PC-3 (cell line): ENCODE measurements around the gene TMEFF1. TPM values are rescaled to one million over a fixed set of nuclear protein-coding genes. Genes with fewer than 3 reads are reported as not detected.

Experiments used
- ATAC-seq: fragments of 200-7000 bp; cut with Tn5 transposase; 2 replicates; pipeline ENCODE4 v1.9.1; 2020; ENCODE audit warnings: mild to moderate bottlenecking, moderate library complexity
- BruUV-seq: library from RNA; stranded (reverse); fragments of 400-500 nt; replicated peaks from 2 replicates; lab custom pipeline; 2021; lab: Mats Ljungman, UMichigan
- CTCF ChIA-PET: fragments of 300-600 bp; sonication (Branson Sonifier 250); formaldehyde crosslinking; loops from one replicate; lab custom pipeline; 2022; ENCODE audit warnings: antibody characterized with exemption; lab: Charles Lee
- POLR2A ChIA-PET: fragments of 300-600 bp; sonication (Branson Sonifier 250); formaldehyde crosslinking; loops from one replicate; lab custom pipeline; 2022; ENCODE audit warnings: antibody characterized with exemption; ENCODE audit not compliant: unreplicated experiment; lab: Charles Lee
- DNase-seq: peaks from one replicate; pipeline ENCODE4 v3.0.0-alpha.2; 2015
- H2AFZ ChIP-seq: fragments of 300-600 bp; sonication (generic); 2 replicates; pipeline ENCODE4 v1.6.0; 2016; ENCODE audit warnings: antibody characterized with exemption, low read length
- H3F3A ChIP-seq: fragments of 300-600 bp; sonication (generic); one replicate; pipeline ENCODE4 v1.6.0; 2017; ENCODE audit warnings: antibody characterized with exemption, low read length, control low read depth, mild to moderate bottlenecking; ENCODE audit not compliant: unreplicated experiment
- H3K27ac ChIP-seq: fragments of 300-600 bp; sonication (generic); 2 replicates; pipeline ENCODE4 v1.5.1; 2016; ENCODE audit warnings: mild to moderate bottlenecking, low read length
- H3K27me3 ChIP-seq: fragments of 300-600 bp; sonication (generic); 2 replicates; pipeline ENCODE4 v1.6.1; 2016; ENCODE audit warnings: low read length, mixed read lengths
- H3K36me3 ChIP-seq: fragments of 300-600 bp; sonication (generic); 2 replicates; pipeline ENCODE4 v1.6.1; 2016; ENCODE audit warnings: low read depth, mixed run types, low read length, mixed read lengths
- H3K4me1 ChIP-seq: fragments of 300-600 bp; sonication (generic); 2 replicates; pipeline ENCODE4 v1.5.1; 2016; ENCODE audit warnings: low read length; ENCODE audit not compliant: insufficient read depth
- H3K4me2 ChIP-seq: fragments of 300-600 bp; sonication (generic); 2 replicates; pipeline ENCODE4 v1.6.0; 2016; ENCODE audit warnings: low read length
- H3K4me3 ChIP-seq: fragments of 300-600 bp; sonication (generic); 2 replicates; pipeline ENCODE4 v1.5.1; 2016; ENCODE audit warnings: mild to moderate bottlenecking, low read length, mixed read lengths
- H3K79me2 ChIP-seq: fragments of 300-600 bp; sonication (generic); 2 replicates; pipeline ENCODE4 v1.6.1; 2017; ENCODE audit warnings: low read length, mixed read lengths
- H3K9ac ChIP-seq: fragments of 300-600 bp; sonication (generic); 2 replicates; pipeline ENCODE4 v1.6.0; 2016; ENCODE audit warnings: mild to moderate bottlenecking, low read length
- H3K9me2 ChIP-seq: fragments of 300-600 bp; sonication (generic); replicated peaks from 2 replicates; pipeline ENCODE4 v1.6.1; 2016; ENCODE audit warnings: mixed run types, low read length, mixed read lengths
- H3K9me3 ChIP-seq: fragments of 300-600 bp; sonication (generic); 2 replicates; pipeline ENCODE4 v1.6.1; 2016; ENCODE audit warnings: low read length, mixed read lengths
- H4K20me1 ChIP-seq: fragments of 300-600 bp; sonication (generic); 2 replicates; pipeline ENCODE4 v1.6.1; 2016; ENCODE audit warnings: low read length, mixed read lengths
- EZH2 ChIP-seq: fragments of 300-600 bp; sonication (generic); IDR thresholded peaks from one replicate; pipeline ENCODE4 v1.6.1; 2017; ENCODE audit warnings: antibody characterized with exemption, mild to moderate bottlenecking, low read length; ENCODE audit not compliant: unreplicated experiment
- EZH2phosphoT487 ChIP-seq: fragments of 300-600 bp; sonication (generic); IDR thresholded peaks from 2 replicates; pipeline ENCODE4 v1.6.1; 2018; ENCODE audit warnings: mild to moderate bottlenecking, antibody characterized with exemption, low read length, borderline replicate concordance
- intact Hi-C: fragments of 100-400 bp; cut with micrococcal nuclease; formaldehyde crosslinking; loops from 2 replicates; pipeline ENCODE4 v1.9.0; 2023
- total RNA-seq: library from RNA; depleted of rRNA; stranded (reverse); fragments of >200 nt; gene quantifications from 2 replicates; pipeline ENCODE4 v1.2.3, GENCODE V29; 2014
- TF ChIP-seq, protein P1 (sequence below): fragments of 300-600 bp; sonication (generic); conservative IDR thresholded peaks from 2 replicates; pipeline ENCODE4 v1.5.1; 2017; ENCODE audit warnings: antibody characterized with exemption, low read depth, mild to moderate bottlenecking, low read length

Gene TMEFF1
- total RNA-seq, 1 experiment from 2014 or later: not detected

DNA sequence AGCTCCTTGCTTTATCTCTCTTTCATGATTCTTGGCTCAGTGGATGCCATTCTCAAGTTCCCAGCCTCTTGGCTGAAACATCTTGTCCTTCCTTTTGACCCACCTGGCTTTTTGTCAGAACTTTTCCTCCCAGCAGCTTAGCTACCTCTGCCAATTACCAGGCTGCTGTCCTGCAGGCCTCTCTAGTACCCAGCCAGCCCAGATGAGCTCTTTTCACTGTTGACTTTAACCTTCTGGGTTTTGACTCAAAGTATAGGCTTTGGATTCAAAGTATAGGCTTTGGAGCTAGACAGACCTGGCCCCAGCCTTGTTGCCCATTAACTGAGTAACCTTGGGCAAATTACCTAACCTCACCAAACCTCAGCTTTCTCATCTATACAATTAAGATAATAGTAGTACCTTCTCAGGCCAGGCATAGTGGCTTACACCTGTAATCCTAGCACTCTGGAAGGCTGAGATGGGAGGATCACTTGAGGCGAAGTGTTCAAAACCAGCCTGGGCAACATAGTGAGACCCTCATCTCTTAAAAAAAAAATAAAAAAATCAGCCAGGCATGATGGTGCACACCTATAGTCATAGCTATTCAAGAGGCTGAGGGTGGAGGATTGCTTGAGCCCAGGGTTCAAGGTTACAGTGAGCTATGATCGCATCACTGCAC lies 6.6 kb upstream of the TMEFF1 start:
- no peaks in the 10 kb centered on the region for H3K4me1 ChIP-seq

DNA sequence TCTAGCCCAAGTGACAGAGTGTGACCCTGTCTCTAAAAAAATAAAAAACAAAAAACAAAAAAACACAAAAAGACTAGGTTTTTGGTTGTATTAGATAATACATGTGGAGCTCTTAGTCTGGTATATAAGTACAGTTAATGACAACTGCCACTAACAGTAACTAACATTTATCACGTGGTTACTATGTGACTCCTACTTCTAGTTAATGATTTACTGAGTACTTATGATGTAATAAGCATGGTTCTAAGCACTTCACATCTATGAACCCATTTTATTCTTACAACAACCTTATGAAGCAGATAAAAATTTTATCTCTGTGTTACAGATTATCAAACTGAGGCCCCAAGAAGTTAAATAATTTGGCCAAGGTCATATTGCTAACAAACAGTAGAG lies 6.1 kb upstream of the TMEFF1 start:
- Histone ChIP-seq H3K9ac (no peak overlapping the region), H3K9me3 (no peaks in the 10 kb centered on the region), H3K4me1 (no peaks in the 10 kb centered on the region), H3F3A (no peaks in the 10 kb centered on the region), H4K20me1 (no peaks in the 10 kb centered on the region), H3K79me2 (no peaks in the 10 kb centered on the region), H3K9me2 (no peaks in the 10 kb centered on the region), H3K4me3 (no peak overlapping the region), H3K27ac (no peak overlapping the region), H3K4me2 (no peak overlapping the region), H2AFZ (no peak overlapping the region), H3K27me3 (no peaks in the 10 kb centered on the region), H3K36me3 (no peaks in the 10 kb centered on the region)
- ChIA-PET CTCF (no interaction called here), POLR2A (no interaction called here)
- no TSS peak for BruUV-seq
- intact Hi-C loops: no loop called here
- DNase-seq (no peak), ATAC-seq (no peak)
- TF ChIP-seq, protein P1, sequence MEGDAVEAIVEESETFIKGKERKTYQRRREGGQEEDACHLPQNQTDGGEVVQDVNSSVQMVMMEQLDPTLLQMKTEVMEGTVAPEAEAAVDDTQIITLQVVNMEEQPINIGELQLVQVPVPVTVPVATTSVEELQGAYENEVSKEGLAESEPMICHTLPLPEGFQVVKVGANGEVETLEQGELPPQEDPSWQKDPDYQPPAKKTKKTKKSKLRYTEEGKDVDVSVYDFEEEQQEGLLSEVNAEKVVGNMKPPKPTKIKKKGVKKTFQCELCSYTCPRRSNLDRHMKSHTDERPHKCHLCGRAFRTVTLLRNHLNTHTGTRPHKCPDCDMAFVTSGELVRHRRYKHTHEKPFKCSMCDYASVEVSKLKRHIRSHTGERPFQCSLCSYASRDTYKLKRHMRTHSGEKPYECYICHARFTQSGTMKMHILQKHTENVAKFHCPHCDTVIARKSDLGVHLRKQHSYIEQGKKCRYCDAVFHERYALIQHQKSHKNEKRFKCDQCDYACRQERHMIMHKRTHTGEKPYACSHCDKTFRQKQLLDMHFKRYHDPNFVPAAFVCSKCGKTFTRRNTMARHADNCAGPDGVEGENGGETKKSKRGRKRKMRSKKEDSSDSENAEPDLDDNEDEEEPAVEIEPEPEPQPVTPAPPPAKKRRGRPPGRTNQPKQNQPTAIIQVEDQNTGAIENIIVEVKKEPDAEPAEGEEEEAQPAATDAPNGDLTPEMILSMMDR: no peak
- TF ChIP-seq EZH2 (no peak), EZH2phosphoT487 (no peak)

More for the DNA sequence above, 6.6 kb upstream of the TMEFF1 start:
- Histone ChIP-seq H3K4me2 (no peak overlapping the region), H3K27me3 (no peaks in the 10 kb centered on the region), H3K4me3 (no peak overlapping the region), H3K9me2 (no peaks in the 10 kb centered on the region), H3K79me2 (no peaks in the 10 kb centered on the region), H4K20me1 (no peaks in the 10 kb centered on the region), H3K9me3 (no peaks in the 10 kb centered on the region), H3K36me3 (no peaks in the 10 kb centered on the region), H3F3A (no peaks in the 10 kb centered on the region), H3K27ac (no peak overlapping the region), H2AFZ (no peak overlapping the region), H3K9ac (no peak overlapping the region)
- CTCF ChIA-PET: no interaction called here
- DNase-seq: no peak
- BruUV-seq: no TSS peak
- intact Hi-C loops: no loop called here
- TF ChIP-seq EZH2phosphoT487 (no peak), EZH2 (no peak)
- TF ChIP-seq, protein P1: no peak
- POLR2A ChIA-PET: no interaction called here
- no peak for ATAC-seq

DNA sequence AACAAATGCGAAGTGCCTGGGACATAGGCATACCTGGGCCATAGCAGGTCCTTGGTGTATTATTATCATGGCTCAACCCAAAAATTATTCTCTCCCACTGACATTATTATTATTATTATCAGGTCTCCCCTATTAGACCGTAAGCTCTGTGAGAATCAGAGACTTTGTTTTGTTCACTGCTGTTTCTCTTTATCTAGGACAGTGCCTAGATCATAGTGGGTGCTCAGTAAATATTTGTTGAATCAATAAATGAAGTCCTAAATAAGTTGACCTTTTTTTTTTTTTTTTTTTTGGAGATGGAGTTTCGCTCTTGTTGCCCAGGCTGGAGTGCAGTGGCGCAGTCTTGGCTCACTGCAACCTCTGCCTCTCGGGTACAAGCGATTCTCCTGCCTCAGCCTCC lies 4.9 kb upstream of the TMEFF1 start:
- intact Hi-C loops: no loop called here
- Histone ChIP-seq H3F3A (no peaks in the 10 kb centered on the region), H3K9me2 (no peaks in the 10 kb centered on the region), H2AFZ (no peak overlapping the region), H3K9ac (no peak overlapping the region), H3K27me3 (no peaks in the 10 kb centered on the region), H4K20me1 (no peaks in the 10 kb centered on the region), H3K4me2 (no peak overlapping the region), H3K4me3 (no peak overlapping the region), H3K9me3 (no peaks in the 10 kb centered on the region), H3K79me2 (no peaks in the 10 kb centered on the region), H3K4me1 (no peaks in the 10 kb centered on the region), H3K27ac (no peak overlapping the region), H3K36me3 (no peaks in the 10 kb centered on the region)
- POLR2A ChIA-PET: no interaction called here
- ATAC-seq (no peak), DNase-seq (no peak)
- BruUV-seq: no TSS peak
- TF ChIP-seq EZH2phosphoT487 (no peak), EZH2 (no peak)
- TF ChIP-seq, protein P1: no peak
- CTCF ChIA-PET: no interaction called here
